HG03469 (cell line): ENCODE data around the gene VSIR.

ENCODE experiments used
- ATAC-seq: cut with Tn5 transposase; IDR thresholded peaks from one replicate; pipeline ENCODE4 v1.9.1; 2021; ENCODE audit warnings: mild to moderate bottlenecking, moderate library complexity, moderate number of reproducible peaks; ENCODE audit not compliant: unreplicated experiment

VSIR gene

GRCh38 chr10:71716426-71716825 lies 56.9 kb downstream of the VSIR start:
- no peak for ATAC-seq

- ATAC-seq, result no peak
Measured at GRCh38 chr10:71715860-71716259, 57.5 kb downstream of the VSIR start.

- no peak for ATAC-seq
Measured at GRCh38 chr10:71715026-71715425, 58.3 kb downstream of the VSIR start.

GRCh38 chr10:71714592-71714991 lies 58.7 kb downstream of the VSIR start:
- no peak for ATAC-seq

GRCh38 chr10:71714031-71714410 lies 59.3 kb downstream of the VSIR start:
- ATAC-seq, result no peak

GRCh38 chr10:71713135-71714030 lies 59.9 kb downstream of the VSIR start:
- no peak for ATAC-seq

- ATAC-seq, result no peak
Measured at GRCh38 chr10:71712572-71713134, 60.7 kb downstream of the VSIR start.

- no peak for ATAC-seq
Measured at GRCh38 chr10:71712170-71712569, 61.1 kb downstream of the VSIR start.

GRCh38 chr10:71711052-71711623 lies 62.2 kb downstream of the VSIR start:
- ATAC-seq, result no peak

- ATAC-seq, result no peak
Measured at GRCh38 chr10:71710519-71710918, 62.8 kb downstream of the VSIR start.

- ATAC-seq, result no peak
Measured at GRCh38 chr10:71708897-71709882, 64.1 kb downstream of the VSIR start.

GRCh38 chr10:71708301-71708703 lies 65.0 kb downstream of the VSIR start:
- ATAC-seq, result no peak

- ATAC-seq, result no peak
Measured at GRCh38 chr10:71707240-71707789, 66.0 kb downstream of the VSIR start.

- no peak for ATAC-seq
Measured at GRCh38 chr10:71706216-71707121, 66.9 kb downstream of the VSIR start.

GRCh38 chr10:71705582-71705981 lies 67.7 kb downstream of the VSIR start:
- ATAC-seq, result no peak

- no peak for ATAC-seq
Measured at GRCh38 chr10:71704816-71705215, 68.5 kb downstream of the VSIR start.

GRCh38 chr10:71703577-71703976 lies 69.7 kb downstream of the VSIR start:
- ATAC-seq, result no peak

GRCh38 chr10:71701496-71702132 lies 71.7 kb downstream of the VSIR start:
- ATAC-seq, result no peak

- ATAC-seq, result no peak
Measured at GRCh38 chr10:71700731-71701368, 72.5 kb downstream of the VSIR start.
